Measurements from ENCODE around the gene ORAI1.
"Not testable (repeated sequence)": the region's sequence is repeated elsewhere in the genome, so short reads cannot be mapped to it uniquely, and the experiment has no call there.

ORAI1 gene

GRCh38 chr12:121678305-121678704, 52.0 kb downstream of the ORAI1 start:
- H3K4me1 ChIP-seq (ENCODE audit: insufficient read depth, poor library complexity, severe bottlenecking) = peaks cover 3% of the 10 kb centered on the region
- ATAC-seq (ENCODE audit: low read depth) = no peak
- H3K9me3 ChIP-seq (ENCODE audit: severe bottlenecking) = no peaks in the 10 kb centered on the region
- H3K27ac ChIP-seq (ENCODE audit: poor library complexity, severe bottlenecking) = no peak overlapping the region
- no peak overlapping the region for H3K4me3 ChIP-seq (ENCODE audit: severe bottlenecking)
- no peak for DNase-seq (ENCODE audit: low spot score)
- H3K27me3 ChIP-seq (ENCODE audit: insufficient read depth, poor library complexity, severe bottlenecking) = no peaks in the 10 kb centered on the region
- no peak for TF ChIP-seq CTCF (IDR thresholded peaks at IDR 0.05; ENCODE audit: poor library complexity, severe bottlenecking)
- H3K36me3 ChIP-seq (ENCODE audit: low read depth) = no peaks in the 10 kb centered on the region

- no peak for TF ChIP-seq CTCF (IDR thresholded peaks at IDR 0.05; ENCODE audit: poor library complexity, severe bottlenecking)
- Histone ChIP-seq H3K27me3 (ENCODE audit: insufficient read depth, poor library complexity, severe bottlenecking) (no peaks in the 10 kb centered on the region), H3K36me3 (ENCODE audit: low read depth) (no peaks in the 10 kb centered on the region), H3K4me3 (ENCODE audit: severe bottlenecking) (no peak overlapping the region), H3K27ac (ENCODE audit: poor library complexity, severe bottlenecking) (no peak overlapping the region), H3K9me3 (ENCODE audit: severe bottlenecking) (no peaks in the 10 kb centered on the region), H3K4me1 (ENCODE audit: insufficient read depth, poor library complexity, severe bottlenecking) (no peaks in the 10 kb centered on the region)
- ATAC-seq (ENCODE audit: low read depth) = no peak
- DNase-seq (ENCODE audit: low spot score) = no peak
These were observed 52.5 kb downstream of the ORAI1 start for GRCh38 chr12:121678716-121679300.

GRCh38 chr12:121679661-121680197, 53.4 kb downstream of the ORAI1 start:
- not testable (repeated sequence) for H3K27me3 ChIP-seq (ENCODE audit: insufficient read depth, poor library complexity, severe bottlenecking); H3K27ac ChIP-seq (ENCODE audit: poor library complexity, severe bottlenecking); H3K36me3 ChIP-seq (ENCODE audit: low read depth); DNase-seq (ENCODE audit: low spot score); ATAC-seq (ENCODE audit: low read depth); H3K9me3 ChIP-seq (ENCODE audit: severe bottlenecking); H3K4me1 ChIP-seq (ENCODE audit: insufficient read depth, poor library complexity, severe bottlenecking); H3K4me3 ChIP-seq (ENCODE audit: severe bottlenecking)

GRCh38 chr12:121688966-121689365, 62.6 kb downstream of the ORAI1 start:
- no peak for DNase-seq (ENCODE audit: low spot score)
- H3K4me3 ChIP-seq (ENCODE audit: severe bottlenecking) = no peak overlapping the region
- H3K27ac ChIP-seq (ENCODE audit: poor library complexity, severe bottlenecking) = no peak overlapping the region
- TF ChIP-seq CTCF (IDR thresholded peaks at IDR 0.05; ENCODE audit: poor library complexity, severe bottlenecking) = no peak
- no peaks in the 10 kb centered on the region for H3K27me3 ChIP-seq (ENCODE audit: insufficient read depth, poor library complexity, severe bottlenecking)
- no peaks in the 10 kb centered on the region for H3K9me3 ChIP-seq (ENCODE audit: severe bottlenecking)
- H3K36me3 ChIP-seq (ENCODE audit: low read depth) = no peaks in the 10 kb centered on the region
- no peaks in the 10 kb centered on the region for H3K4me1 ChIP-seq (ENCODE audit: insufficient read depth, poor library complexity, severe bottlenecking)
- no peak for ATAC-seq (ENCODE audit: low read depth)

- H3K4me3 ChIP-seq (ENCODE audit: severe bottlenecking) = no peak overlapping the region
- DNase-seq (ENCODE audit: low spot score) = no peak
These were observed 63.1 kb downstream of the ORAI1 start for GRCh38 chr12:121689430-121689829.

More at GRCh38 chr12:121689430-121689829, 63.1 kb downstream of the ORAI1 start:
- H3K9me3 ChIP-seq (ENCODE audit: severe bottlenecking) = no peaks in the 10 kb centered on the region
- no peak for ATAC-seq (ENCODE audit: low read depth)
- H3K27ac ChIP-seq (ENCODE audit: poor library complexity, severe bottlenecking) = no peak overlapping the region
- TF ChIP-seq CTCF (IDR thresholded peaks at IDR 0.05; ENCODE audit: poor library complexity, severe bottlenecking) = no peak
- no peaks in the 10 kb centered on the region for H3K36me3 ChIP-seq (ENCODE audit: low read depth)
- no peaks in the 10 kb centered on the region for H3K27me3 ChIP-seq (ENCODE audit: insufficient read depth, poor library complexity, severe bottlenecking)
- H3K4me1 ChIP-seq (ENCODE audit: insufficient read depth, poor library complexity, severe bottlenecking) = no peaks in the 10 kb centered on the region

Data from RWPE2 (cell line).